Keratinocyte (primary cell): ENCODE data around the gene IFRD2.

Experiments used
- EZH2 ChIP-seq: IDR thresholded peaks from one replicate; pipeline ENCODE4 v1.6.1; 2012; ENCODE audit warnings: inconsistent platforms, mild to moderate bottlenecking, low read length, moderate library complexity
- TF ChIP-seq, protein P1 (sequence below), 3 experiments: IDR thresholded peaks in 1 of 3; conservative IDR thresholded peaks in 1 of 3; optimal IDR thresholded peaks in 1 of 3; 2 replicates in 2 of 3; 3 replicates in 1 of 3; pipeline versions ENCODE3 to v1.5.1; 2011; ENCODE audit warnings: low read length in 3 of 3, mild to moderate bottlenecking in 3 of 3, moderate library complexity in 2 of 3, control low read depth in 1 of 3, inconsistent platforms in 1 of 3; ENCODE audit not compliant: insufficient read depth in 2 of 3; ENCODE audit errors: extremely low read depth in 1 of 3

DNA sequence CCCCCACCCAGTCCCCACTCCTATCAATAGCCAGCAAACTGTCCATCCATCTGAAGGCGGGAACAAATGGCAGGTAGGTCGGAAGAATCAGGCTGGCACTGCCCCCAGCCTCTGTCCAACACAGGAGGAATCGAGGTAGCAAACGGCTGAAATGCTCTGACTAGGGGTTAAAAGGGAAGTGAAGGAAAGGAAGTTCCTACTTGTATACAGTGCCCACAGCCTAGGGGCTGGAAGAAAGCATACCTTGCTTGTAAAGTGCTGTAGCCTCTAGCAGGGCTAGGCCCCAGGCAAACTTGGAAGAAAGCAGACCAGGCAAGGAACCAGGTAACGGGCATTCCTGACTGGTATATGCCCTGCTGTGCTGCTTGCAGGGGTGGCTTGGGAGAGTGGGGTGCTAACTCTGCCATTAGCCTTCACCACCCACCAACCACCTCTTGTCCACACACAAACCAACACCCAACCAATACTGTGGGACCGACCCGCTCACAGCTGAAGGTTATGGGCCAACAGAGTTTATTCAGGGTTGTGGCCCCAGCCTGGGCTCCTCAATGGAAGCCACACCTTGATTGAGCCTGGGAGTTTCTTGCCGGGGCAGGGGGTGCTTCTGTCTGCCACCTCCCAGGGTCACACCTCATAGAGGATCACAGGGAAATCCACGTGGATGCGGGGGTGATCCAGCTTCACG is 33.4 kb upstream of the IFRD2 start:
- TF ChIP-seq, protein P1, sequence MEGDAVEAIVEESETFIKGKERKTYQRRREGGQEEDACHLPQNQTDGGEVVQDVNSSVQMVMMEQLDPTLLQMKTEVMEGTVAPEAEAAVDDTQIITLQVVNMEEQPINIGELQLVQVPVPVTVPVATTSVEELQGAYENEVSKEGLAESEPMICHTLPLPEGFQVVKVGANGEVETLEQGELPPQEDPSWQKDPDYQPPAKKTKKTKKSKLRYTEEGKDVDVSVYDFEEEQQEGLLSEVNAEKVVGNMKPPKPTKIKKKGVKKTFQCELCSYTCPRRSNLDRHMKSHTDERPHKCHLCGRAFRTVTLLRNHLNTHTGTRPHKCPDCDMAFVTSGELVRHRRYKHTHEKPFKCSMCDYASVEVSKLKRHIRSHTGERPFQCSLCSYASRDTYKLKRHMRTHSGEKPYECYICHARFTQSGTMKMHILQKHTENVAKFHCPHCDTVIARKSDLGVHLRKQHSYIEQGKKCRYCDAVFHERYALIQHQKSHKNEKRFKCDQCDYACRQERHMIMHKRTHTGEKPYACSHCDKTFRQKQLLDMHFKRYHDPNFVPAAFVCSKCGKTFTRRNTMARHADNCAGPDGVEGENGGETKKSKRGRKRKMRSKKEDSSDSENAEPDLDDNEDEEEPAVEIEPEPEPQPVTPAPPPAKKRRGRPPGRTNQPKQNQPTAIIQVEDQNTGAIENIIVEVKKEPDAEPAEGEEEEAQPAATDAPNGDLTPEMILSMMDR (optimal IDR thresholded peaks at IDR 0.05 in 1 of 3, IDR thresholded peaks at IDR 0.05 in 1 of 3, conservative IDR thresholded peaks at IDR 0.05 in 1 of 3; ENCODE audit: extremely low read depth in 1 of 3, insufficient read depth in 2 of 3, low read length in 3 of 3): no peak
- no peak for TF ChIP-seq EZH2
